Lower lobe of right lung (tissue), 2 donors: Measurements from ENCODE around the gene MYOM1. TPM values are rescaled to one million over a fixed set of nuclear protein-coding genes. Genes with fewer than 3 reads are reported as not detected.

ENCODE experiments used
- ATAC-seq, 2 donors: fragments of 200-7000 bp; cut with Tn5 transposase; one replicate each; pipeline ENCODE4 v1.9.1; 2020 to 2022; ENCODE audit warnings: mild to moderate bottlenecking in 2 of 2, moderate library complexity in 2 of 2
- DNase-seq: peaks from one replicate; pipeline ENCODE4 v3.0.0-alpha.2; 2020
- H3K27ac ChIP-seq: fragments of 200-600 bp; one replicate; pipeline ENCODE4 v1.8.0; 2022
- H3K27me3 ChIP-seq: fragments of 200-600 bp; one replicate; pipeline ENCODE4 v1.8.0; 2022; ENCODE audit warnings: low read depth
- H3K36me3 ChIP-seq: fragments of 200-600 bp; one replicate; pipeline ENCODE4 v1.8.0; 2022; ENCODE audit warnings: mild to moderate bottlenecking
- H3K4me1 ChIP-seq: fragments of 200-600 bp; one replicate; pipeline ENCODE4 v1.8.0; 2022
- H3K4me3 ChIP-seq: fragments of 200-600 bp; one replicate; pipeline ENCODE4 v1.8.0; 2022; ENCODE audit warnings: mild to moderate bottlenecking
- H3K9me3 ChIP-seq: fragments of 200-600 bp; one replicate; pipeline ENCODE4 v1.8.0; 2022
- CTCF ChIP-seq: fragments of 200-600 bp; IDR thresholded peaks from one replicate; pipeline ENCODE4 v1.8.0; 2022; ENCODE audit warnings: antibody characterized with exemption, mild to moderate bottlenecking
- intact Hi-C: fragments of 100-400 bp; cut with DNase I; formaldehyde crosslinking; loops from one replicate; pipeline ENCODE4 v1.11.0; 2022
- total RNA-seq: library from RNA; stranded (reverse); fragmentation: NEBNext Ultra II Directional; extraction: Animal tissue kit (Norgen Biotek cat#: 25700); gene quantifications from one replicate; pipeline ENCODE4 v1.2.1, GENCODE V29; 2021
- donor health status: DM: no; HTN: yes; CAD: no; lungs with severe emphysema.

MYOM1 gene
- total RNA-seq, 1 donor from 2014 or later: 5.0 TPM

- no peaks in the 10 kb centered on the region for H3K27me3 ChIP-seq
- no peaks in the 10 kb centered on the region for H3K9me3 ChIP-seq
- no peak overlapping the region for H3K4me3 ChIP-seq
- DNase-seq (no peak), ATAC-seq (no peak)
- intact Hi-C loops: no loop called here
- H3K4me1 ChIP-seq: no peaks in the 10 kb centered on the region
- no peak for TF ChIP-seq CTCF
- no peak overlapping the region for H3K27ac ChIP-seq
- no peaks in the 10 kb centered on the region for H3K36me3 ChIP-seq
Measured at GRCh38 chr18:3099327-3099726, 120.4 kb downstream of the MYOM1 start.

GRCh38 chr18:3097082-3097481, 122.7 kb downstream of the MYOM1 start:
- no peak overlapping the region for H3K4me3 ChIP-seq
- H3K27ac ChIP-seq: no peak overlapping the region
- no peaks in the 10 kb centered on the region for H3K9me3 ChIP-seq
- H3K27me3 ChIP-seq: no peaks in the 10 kb centered on the region
- intact Hi-C loops: no loop called here
- no peak for TF ChIP-seq CTCF
- no peaks in the 10 kb centered on the region for H3K4me1 ChIP-seq
- no peaks in the 10 kb centered on the region for H3K36me3 ChIP-seq
- DNase-seq: no peak
- ATAC-seq: no peak

- ATAC-seq: no peak
Measured at GRCh38 chr18:3095921-3096320, 123.8 kb downstream of the MYOM1 start.

GRCh38 chr18:3094338-3094684, 125.5 kb downstream of the MYOM1 start:
- Histone ChIP-seq H3K9me3 (no peaks in the 10 kb centered on the region), H3K36me3 (no peaks in the 10 kb centered on the region), H3K27me3 (no peaks in the 10 kb centered on the region), H3K4me1 (no peaks in the 10 kb centered on the region), H3K4me3 (no peak overlapping the region), H3K27ac (no peak overlapping the region)
- ATAC-seq (no peak), DNase-seq (no peak)
- TF ChIP-seq CTCF: no peak
- intact Hi-C loops: no loop called here

More at GRCh38 chr18:3095921-3096320, 123.8 kb downstream of the MYOM1 start:
- intact Hi-C loops: no loop called here
- Histone ChIP-seq H3K27ac (no peak overlapping the region), H3K27me3 (no peaks in the 10 kb centered on the region), H3K4me1 (no peaks in the 10 kb centered on the region), H3K36me3 (no peaks in the 10 kb centered on the region), H3K4me3 (no peak overlapping the region), H3K9me3 (no peaks in the 10 kb centered on the region)
- no peak for TF ChIP-seq CTCF
- DNase-seq: no peak

GRCh38 chr18:3093624-3094337, 126.0 kb downstream of the MYOM1 start:
- ATAC-seq (no peak), DNase-seq (no peak)
- Histone ChIP-seq H3K27ac (no peak overlapping the region), H3K36me3 (no peaks in the 10 kb centered on the region), H3K4me3 (no peak overlapping the region), H3K27me3 (no peaks in the 10 kb centered on the region), H3K9me3 (no peaks in the 10 kb centered on the region), H3K4me1 (no peaks in the 10 kb centered on the region)
- intact Hi-C loops: no loop called here
- TF ChIP-seq CTCF: no peak
